ENCODE measurements around the gene TXNL4A.

TXNL4A gene

GRCh38 chr18:79958981-79959380 is 29.4 kb downstream of the TXNL4A start:
- ATAC-seq (replicated peaks; ENCODE audit: extremely low read depth, poor library complexity, severe bottlenecking) (no peak), DNase-seq (ENCODE audit: low spot score in 2 of 2) (no peak)
- Mint-ChIP-seq H3K27ac (ENCODE audit: low read depth) (no peak overlapping the region), H3K9me3 (no peaks in the 10 kb centered on the region), H3K36me3 (ENCODE audit: insufficient read depth) (peaks cover 5% of the 10 kb centered on the region), H3K4me1 (peaks cover 13% of the 10 kb centered on the region), H3K4me3 (no peak overlapping the region), H3K27me3 (no peaks in the 10 kb centered on the region)

GRCh38 chr18:79956276-79956675 is 32.1 kb downstream of the TXNL4A start:
- no peaks in the 10 kb centered on the region for H3K27me3 Mint-ChIP-seq
- no peaks in the 10 kb centered on the region for H3K36me3 Mint-ChIP-seq (ENCODE audit: insufficient read depth)
- no peak overlapping the region for H3K4me3 Mint-ChIP-seq
- H3K4me1 Mint-ChIP-seq = no peaks in the 10 kb centered on the region
- H3K27ac Mint-ChIP-seq (ENCODE audit: low read depth) = no peak overlapping the region
- ATAC-seq (replicated peaks; ENCODE audit: extremely low read depth, poor library complexity, severe bottlenecking) (no peak), DNase-seq (ENCODE audit: low spot score in 2 of 2) (no peak)
- no peaks in the 10 kb centered on the region for H3K9me3 Mint-ChIP-seq

GRCh38 chr18:79955302-79956075 is 32.9 kb downstream of the TXNL4A start:
- H3K36me3 Mint-ChIP-seq (ENCODE audit: insufficient read depth) = no peaks in the 10 kb centered on the region
- H3K27me3 Mint-ChIP-seq = no peaks in the 10 kb centered on the region
- peaks cover 1% of the 10 kb centered on the region for H3K4me1 Mint-ChIP-seq
- DNase-seq (ENCODE audit: low spot score in 2 of 2) (no peak), ATAC-seq (replicated peaks; ENCODE audit: extremely low read depth, poor library complexity, severe bottlenecking) (no peak)
- no peaks in the 10 kb centered on the region for H3K9me3 Mint-ChIP-seq
- peak overlapping the region; percentile 0 for H3K27ac Mint-ChIP-seq (ENCODE audit: low read depth)
- no peak overlapping the region for H3K4me3 Mint-ChIP-seq

GRCh38 chr18:79954791-79955190 is 33.6 kb downstream of the TXNL4A start:
- peak overlapping the region; percentile 0 for H3K27ac Mint-ChIP-seq (ENCODE audit: low read depth)
- ATAC-seq (replicated peaks; ENCODE audit: extremely low read depth, poor library complexity, severe bottlenecking) (no peak), DNase-seq (ENCODE audit: low spot score in 2 of 2) (no peak)
- no peak overlapping the region for H3K4me3 Mint-ChIP-seq
- H3K27me3 Mint-ChIP-seq = no peaks in the 10 kb centered on the region
- no peaks in the 10 kb centered on the region for H3K9me3 Mint-ChIP-seq
- peaks cover 5% of the 10 kb centered on the region for H3K36me3 Mint-ChIP-seq (ENCODE audit: insufficient read depth)
- peaks cover 8% of the 10 kb centered on the region for H3K4me1 Mint-ChIP-seq

- no peak for DNase-seq (ENCODE audit: low spot score in 2 of 2)
- peaks cover 15% of the 10 kb centered on the region for H3K4me1 Mint-ChIP-seq
- peaks cover 9% of the 10 kb centered on the region for H3K36me3 Mint-ChIP-seq (ENCODE audit: insufficient read depth)
- no peak overlapping the region for H3K27ac Mint-ChIP-seq (ENCODE audit: low read depth)
- no peaks in the 10 kb centered on the region for H3K9me3 Mint-ChIP-seq
- ATAC-seq (replicated peaks; ENCODE audit: extremely low read depth, poor library complexity, severe bottlenecking) = no peak
- no peaks in the 10 kb centered on the region for H3K27me3 Mint-ChIP-seq
- H3K4me3 Mint-ChIP-seq = no peak overlapping the region
These were observed 34.3 kb downstream of the TXNL4A start for GRCh38 chr18:79953971-79954651.

- Mint-ChIP-seq H3K27me3 (no peaks in the 10 kb centered on the region), H3K4me3 (peak overlapping the region; percentile 37), H3K36me3 (ENCODE audit: insufficient read depth) (peaks cover 12% of the 10 kb centered on the region), H3K9me3 (no peaks in the 10 kb centered on the region), H3K4me1 (peaks cover 22% of the 10 kb centered on the region), H3K27ac (ENCODE audit: low read depth) (no peak overlapping the region)
- ATAC-seq (replicated peaks; ENCODE audit: extremely low read depth, poor library complexity, severe bottlenecking) (no peak), DNase-seq (ENCODE audit: low spot score in 2 of 2) (no peak)
These were observed 35.3 kb downstream of the TXNL4A start for GRCh38 chr18:79952996-79953559.

- Mint-ChIP-seq H3K27me3 (no peaks in the 10 kb centered on the region), H3K36me3 (ENCODE audit: insufficient read depth) (peaks cover 12% of the 10 kb centered on the region), H3K4me3 (peak overlapping the region; percentile 37), H3K27ac (ENCODE audit: low read depth) (no peak overlapping the region), H3K9me3 (no peaks in the 10 kb centered on the region), H3K4me1 (peaks cover 22% of the 10 kb centered on the region)
- no peak for DNase-seq (ENCODE audit: low spot score in 2 of 2)
- ATAC-seq (replicated peaks; ENCODE audit: extremely low read depth, poor library complexity, severe bottlenecking) = no peak
These were observed 35.8 kb downstream of the TXNL4A start for GRCh38 chr18:79952456-79952995.

- no peaks in the 10 kb centered on the region for H3K27me3 Mint-ChIP-seq
- ATAC-seq (replicated peaks; ENCODE audit: extremely low read depth, poor library complexity, severe bottlenecking) = peak; percentile 95
- no peaks in the 10 kb centered on the region for H3K9me3 Mint-ChIP-seq
- peaks cover 22% of the 10 kb centered on the region for H3K4me1 Mint-ChIP-seq
- peak within 1 kb of the TSS; percentile 81 for H3K4me3 Mint-ChIP-seq
- DNase-seq (ENCODE audit: low spot score in 2 of 2) = peak; percentile 84 to 96
- H3K27ac Mint-ChIP-seq (ENCODE audit: low read depth) = peak within 1 kb of the TSS; percentile 79
- H3K36me3 Mint-ChIP-seq (ENCODE audit: insufficient read depth) = peaks cover 15% of the 10 kb centered on the region
These were observed 36.6 kb downstream of the TXNL4A start, which contains the start of gene SLC66A2 for GRCh38 chr18:79951545-79952455. Gene SLC66A2 (minus strand): TSS chr18:79951653. CDS start chr18:79950926, 727 bp downstream.

GRCh38 chr18:79950515-79951341 is 37.6 kb downstream of the TXNL4A start:
- H3K27ac Mint-ChIP-seq (ENCODE audit: low read depth) = peak overlapping the region; percentile 79
- peak overlapping the region; percentile 81 for H3K4me3 Mint-ChIP-seq
- peaks cover 28% of the 10 kb centered on the region for H3K4me1 Mint-ChIP-seq
- no peaks in the 10 kb centered on the region for H3K9me3 Mint-ChIP-seq
- H3K27me3 Mint-ChIP-seq = no peaks in the 10 kb centered on the region
- H3K36me3 Mint-ChIP-seq (ENCODE audit: insufficient read depth) = peaks cover 19% of the 10 kb centered on the region
- DNase-seq (ENCODE audit: low spot score in 2 of 2) (no peak), ATAC-seq (replicated peaks; ENCODE audit: extremely low read depth, poor library complexity, severe bottlenecking) (peak; percentile 42)

GRCh38 chr18:79949697-79950487 is 38.5 kb downstream of the TXNL4A start:
- Mint-ChIP-seq H3K36me3 (ENCODE audit: insufficient read depth) (peaks cover 22% of the 10 kb centered on the region), H3K27ac (ENCODE audit: low read depth) (peak overlapping the region; percentile 79), H3K4me1 (peaks cover 35% of the 10 kb centered on the region), H3K27me3 (no peaks in the 10 kb centered on the region), H3K9me3 (no peaks in the 10 kb centered on the region), H3K4me3 (peak overlapping the region; percentile 81)
- DNase-seq (ENCODE audit: low spot score in 2 of 2) (no peak), ATAC-seq (replicated peaks; ENCODE audit: extremely low read depth, poor library complexity, severe bottlenecking) (no peak)
